ENCODE measurements around the gene ENPP6.

- no peak for TF ChIP-seq EP300 (IDR thresholded peaks at IDR 0.05; ENCODE audit: borderline replicate concordance)
- no peak for TF ChIP-seq REST (IDR thresholded peaks at IDR 0.05; ENCODE audit: low read depth)
- no peak for TF ChIP-seq CREB1 (IDR thresholded peaks at IDR 0.05; ENCODE audit: low read depth)
- no peak for TF ChIP-seq YY1 (IDR thresholded peaks at IDR 0.05; ENCODE audit: low read depth)
- TF ChIP-seq MAX (IDR thresholded peaks at IDR 0.05), result no peak
- TF ChIP-seq TAF1 (IDR thresholded peaks at IDR 0.05; ENCODE audit: low read depth), result no peak
These were observed 41.4 kb upstream of the ENPP6 start for GRCh38 chr4:184259081-184259480.
